ACHN (cell line): ENCODE results near the gene RERG.
"Not testable (repeated sequence)": the region's sequence is repeated elsewhere in the genome, so short reads cannot be mapped to it uniquely, and the experiment has no call there.

Experiments
- DNase-seq: peaks from one replicate; pipeline ENCODE4 v3.0.0-alpha.2; 2015
- in situ Hi-C: cut with HindIII; loops from 2 replicates; pipeline ENCODE4 v1.10.0; 2017; ENCODE audit warnings: low sequenced_read_pairs, low pct_ligation_motif_present, low pct_unique_long_range_greater_than_20kb

Gene RERG

GRCh38 chr12:15220915-15221885 is at the start of gene RERG:
TSS of gene RERG (minus strand) at chr12:15221417. CDS start at chr12:15217489, 3,928 bp downstream.
- peak; percentile 84 for DNase-seq
- in situ Hi-C loops: no loop called here

GRCh38 chr12:15270591-15270990 is 49.4 kb upstream of the RERG start:
- no peak for DNase-seq
- in situ Hi-C loops: no loop called here

- DNase-seq: peak; percentile 85
- in situ Hi-C loops: no loop called here
Observed at GRCh38 chr12:15268927-15269552, 47.8 kb upstream of the RERG start.

GRCh38 chr12:15268309-15268708 is 47.1 kb upstream of the RERG start:
- in situ Hi-C loops: no loop called here
- DNase-seq: no peak

- in situ Hi-C loops: no loop called here
- DNase-seq: no peak
Observed at GRCh38 chr12:15265875-15266274, 44.7 kb upstream of the RERG start.

- in situ Hi-C loops: no loop called here
- no peak for DNase-seq
Observed at GRCh38 chr12:15256761-15257160, 35.5 kb upstream of the RERG start.

- in situ Hi-C loops: no loop called here
- DNase-seq: no peak
Observed at GRCh38 chr12:15253990-15254389, 32.8 kb upstream of the RERG start.

- no peak for DNase-seq
- in situ Hi-C loops: no loop called here
Observed at GRCh38 chr12:15244926-15245325, 23.7 kb upstream of the RERG start.

- in situ Hi-C loops: no loop called here
- DNase-seq: no peak
Observed at GRCh38 chr12:15244341-15244740, 23.1 kb upstream of the RERG start.

GRCh38 chr12:15243102-15243501 is 21.9 kb upstream of the RERG start:
- in situ Hi-C loops: no loop called here
- DNase-seq: no peak

GRCh38 chr12:15240898-15241297 is 19.7 kb upstream of the RERG start:
- DNase-seq: no peak
- in situ Hi-C loops: no loop called here

GRCh38 chr12:15234508-15234907 is 13.3 kb upstream of the RERG start:
- in situ Hi-C loops: no loop called here
- no peak for DNase-seq

- no peak for DNase-seq
- in situ Hi-C loops: no loop called here
Observed at GRCh38 chr12:15234011-15234410, 12.8 kb upstream of the RERG start.

- in situ Hi-C loops: no loop called here
- no peak for DNase-seq
Observed at GRCh38 chr12:15232959-15233358, 11.7 kb upstream of the RERG start.

- in situ Hi-C loops: no loop called here
- no peak for DNase-seq
Observed at GRCh38 chr12:15231493-15231892, 10.3 kb upstream of the RERG start.

GRCh38 chr12:15230751-15231150 is 9.5 kb upstream of the RERG start:
- in situ Hi-C loops: no loop called here
- DNase-seq: no peak

GRCh38 chr12:15230137-15230536 is 8.9 kb upstream of the RERG start:
- in situ Hi-C loops: no loop called here
- no peak for DNase-seq

- in situ Hi-C loops: no loop called here
- peak; percentile 75 for DNase-seq
Observed at GRCh38 chr12:15227004-15227679, 5.9 kb upstream of the RERG start.

- in situ Hi-C loops, DNase-seq: not testable (repeated sequence)
Observed at GRCh38 chr12:15225863-15226218, 4.6 kb upstream of the RERG start.
